Mammary epithelial cell (primary cell): Measurements from ENCODE around the gene ADARB1.

Source experiments
- CTCF ChIP-seq, 2 donors: IDR thresholded peaks in 1 of 2; conservative IDR thresholded peaks in 1 of 2; 2 replicates each; pipeline ENCODE4 v1.5.1; 2011 to 2012; ENCODE audit warnings: inconsistent platforms in 2 of 2, low read length in 2 of 2, mild to moderate bottlenecking in 2 of 2, control low read depth in 1 of 2, low read depth in 1 of 2; ENCODE audit not compliant: insufficient read depth in 1 of 2; ENCODE audit errors: extremely low read depth in 1 of 2
- EZH2 ChIP-seq: IDR thresholded peaks from 2 replicates; pipeline ENCODE4 v1.6.1; 2012; ENCODE audit warnings: low read length, inconsistent platforms, borderline replicate concordance

GRCh38 chr21:45084121-45084520 lies 9.7 kb downstream of the ADARB1 start:
- TF ChIP-seq EZH2 (no peak), CTCF (conservative IDR thresholded peaks at IDR 0.05 in 1 of 2, IDR thresholded peaks at IDR 0.05 in 1 of 2; ENCODE audit: extremely low read depth in 1 of 2, insufficient read depth in 1 of 2, low read depth in 1 of 2, low read length in 2 of 2) (no peak)
